ENCODE results near the gene RABGAP1. TPM values are rescaled to one million over a fixed set of nuclear protein-coding genes. Genes with fewer than 3 reads are reported as not detected.

Gene RABGAP1
- total and polyA plus RNA-seq, 10 of the 15 experiments (the other 5 are each of a cell fraction or from before 2014, with no cell fraction given), result 2.6 to 31.6 (median 12.5) TPM

DNA sequence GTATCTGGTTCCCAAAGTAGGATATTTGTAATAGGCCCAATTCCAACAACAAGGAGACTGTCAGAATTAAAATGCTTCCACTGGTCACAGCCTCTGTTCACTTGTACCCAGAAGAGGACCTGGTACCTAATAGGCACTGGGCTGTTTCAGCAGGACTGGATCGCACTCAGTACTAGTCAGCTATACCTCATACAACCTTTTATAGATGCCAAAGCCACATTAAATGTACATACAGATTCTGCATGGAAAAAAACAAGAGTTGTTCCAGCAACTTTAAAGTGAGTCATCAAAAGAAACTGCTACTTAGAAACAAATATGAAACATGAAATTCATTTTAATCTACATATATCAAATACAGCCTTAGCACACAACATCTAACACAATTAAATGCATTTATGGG is 180.1 kb downstream of the RABGAP1 start:
- no peak overlapping the region for H3K4me2 ChIP-seq (ENCODE audit: control insufficient read depth, insufficient read depth)
- ChIA-PET RAD21 (ENCODE audit: unreplicated experiment) (interaction anchor here (0.8 kb wide), 1 partner anchor 228 kb away, joined by 3 read pairs; no protein-coding TSS in a partner anchor), SMC1A (ENCODE audit: uncharacterized antibody, unreplicated experiment) (interaction anchor here (0.6 to 1.4 kb wide), 4 partner anchors 37 to 489 kb away, joined by 3 to 4 read pairs (median 3); no protein-coding TSS in a partner anchor), POLR2A (no interaction called here), CTCF (interaction anchor here (0.6 to 1.7 kb wide), 2 partner anchors 15 to 70 kb away, joined by 3 to 4 read pairs; no protein-coding TSS in a partner anchor)
- no peaks in the 10 kb centered on the region for H4K20me1 ChIP-seq (ENCODE audit: control insufficient read depth, insufficient read depth)
- BruUV-seq (replicated peaks), result no TSS peak
- no peaks in the 10 kb centered on the region for H3K27me3 ChIP-seq (replicated peaks in 1 of 2; ENCODE audit: control insufficient read depth in 2 of 2, insufficient read depth in 2 of 2, low read length in 1 of 2)
- H3K27ac ChIP-seq (ENCODE audit: control insufficient read depth, insufficient read depth), result no peak overlapping the region
- DNase-seq (ENCODE audit: low read depth, low spot score), result no peak
- intact Hi-C loops (cut with micrococcal nuclease; ENCODE audit: unreplicated experiment) (no loop called here), in situ Hi-C loops (cut with MboI) (no loop called here)
- no peak for FAIRE-seq
- H3K9me3 ChIP-seq (replicated peaks; ENCODE audit: control insufficient read depth, insufficient read depth, low read length), result no peaks in the 10 kb centered on the region
- no peak overlapping the region for H2AFZ ChIP-seq (ENCODE audit: control insufficient read depth, low read depth, low read length)
- 50% methylated on average over 1 of the region's 1 CpG for WGBS (ENCODE audit: insufficient coverage, insufficient replicate concordance, low lambda C conversion rate, missing lambda C conversion rate)
- H3K4me3 ChIP-seq, result no peak overlapping the region
- no peaks in the 10 kb centered on the region for H3K79me2 ChIP-seq (ENCODE audit: control insufficient read depth, insufficient read depth, low read length)
- no peak for ATAC-seq
- no peak overlapping the region for H3K9ac ChIP-seq (ENCODE audit: control insufficient read depth, insufficient read depth, low read length)
- H3K36me3 ChIP-seq (ENCODE audit: control insufficient read depth in 2 of 2, insufficient read depth in 2 of 2, low read length in 1 of 2), result peaks cover 2 to 6% of the 10 kb centered on the region in 2 experiments; a peak in 3 of 4 replicates
- TF ChIP-seq POLR2A (IDR thresholded peaks at IDR 0.05; ENCODE audit: low read depth, low read length) (no peak), HCFC1 (IDR thresholded peaks at IDR 0.05; ENCODE audit: low read length) (no peak), MEF2B (IDR thresholded peaks at IDR 0.05; ENCODE audit: partially characterized antibody, poor library complexity, severe bottlenecking) (no peak), SIX5 (IDR thresholded peaks at IDR 0.05; ENCODE audit: low read depth, low read length, severe bottlenecking) (no peak), NFIC (IDR thresholded peaks at IDR 0.05; ENCODE audit: low read depth, low read length) (no peak)
- no peaks in the 10 kb centered on the region for H3K4me1 ChIP-seq (ENCODE audit: control insufficient read depth, insufficient read depth, low read length)

DNA sequence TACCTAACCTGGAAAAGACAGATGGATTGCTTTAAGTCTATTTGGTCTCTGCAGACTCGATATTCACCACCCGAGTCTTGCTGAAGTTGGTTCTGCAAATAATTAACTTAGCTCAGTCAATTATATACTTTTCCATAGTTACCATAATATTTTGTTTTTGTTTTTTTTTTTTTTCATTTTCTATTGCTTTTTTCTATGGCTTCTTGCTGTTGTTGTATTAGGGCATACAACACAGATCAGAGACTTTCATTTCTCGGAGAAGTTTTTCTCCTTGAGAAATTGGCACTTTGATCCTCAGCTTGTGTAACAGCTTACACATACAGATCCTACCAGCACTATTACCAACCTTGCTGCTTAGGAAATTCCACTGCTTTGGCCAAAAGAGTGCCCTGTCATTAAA is 180.6 kb downstream of the RABGAP1 start:
- Histone ChIP-seq H3K36me3 (ENCODE audit: control insufficient read depth in 2 of 2, insufficient read depth in 2 of 2, low read length in 1 of 2) (peaks cover 1 to 3% of the 10 kb centered on the region in 2 experiments; a peak in 3 of 4 replicates), H3K27me3 (replicated peaks in 1 of 2; ENCODE audit: control insufficient read depth in 2 of 2, insufficient read depth in 2 of 2, low read length in 1 of 2) (no peaks in the 10 kb centered on the region), H2AFZ (ENCODE audit: control insufficient read depth, low read depth, low read length) (no peak overlapping the region), H3K4me2 (ENCODE audit: control insufficient read depth, insufficient read depth) (no peak overlapping the region), H3K4me3 (no peak overlapping the region), H3K9me3 (replicated peaks; ENCODE audit: control insufficient read depth, insufficient read depth, low read length) (no peaks in the 10 kb centered on the region), H3K9ac (ENCODE audit: control insufficient read depth, insufficient read depth, low read length) (no peak overlapping the region), H3K4me1 (ENCODE audit: control insufficient read depth, insufficient read depth, low read length) (no peaks in the 10 kb centered on the region), H4K20me1 (ENCODE audit: control insufficient read depth, insufficient read depth) (no peaks in the 10 kb centered on the region), H3K79me2 (ENCODE audit: control insufficient read depth, insufficient read depth, low read length) (no peaks in the 10 kb centered on the region), H3K27ac (ENCODE audit: control insufficient read depth, insufficient read depth) (no peak overlapping the region)
- ATAC-seq, result no peak
- CTCF ChIA-PET, result interaction anchor here (0.6 to 1.7 kb wide), 2 partner anchors 14 to 69 kb away, joined by 3 to 4 read pairs; no protein-coding TSS in a partner anchor
- intact Hi-C loops (cut with micrococcal nuclease; ENCODE audit: unreplicated experiment) (no loop called here), in situ Hi-C loops (cut with MboI) (no loop called here)
- WGBS (ENCODE audit: insufficient coverage, insufficient replicate concordance, low lambda C conversion rate, missing lambda C conversion rate), result 100% methylated on average over 3 of the region's 3 CpGs
- POLR2A ChIA-PET, result interaction anchor here (0.8 kb wide), 1 partner anchor 13 kb away, joined by 10 read pairs; no protein-coding TSS in a partner anchor
- no peak for FAIRE-seq
- DNase-seq (ENCODE audit: low read depth, low spot score), result no peak
- SMC1A ChIA-PET (ENCODE audit: uncharacterized antibody, unreplicated experiment), result interaction anchor here (0.6 to 2.9 kb wide), 4 partner anchors 13 to 490 kb away, joined by 3 to 7 read pairs (median 4); no protein-coding TSS in a partner anchor
- no TSS peak for BruUV-seq (replicated peaks)
- RAD21 ChIA-PET (ENCODE audit: unreplicated experiment), result interaction anchor here (0.7 to 0.8 kb wide), 2 partner anchors 13 to 227 kb away, joined by 3 read pairs; no protein-coding TSS in a partner anchor
- TF ChIP-seq, protein P1, sequence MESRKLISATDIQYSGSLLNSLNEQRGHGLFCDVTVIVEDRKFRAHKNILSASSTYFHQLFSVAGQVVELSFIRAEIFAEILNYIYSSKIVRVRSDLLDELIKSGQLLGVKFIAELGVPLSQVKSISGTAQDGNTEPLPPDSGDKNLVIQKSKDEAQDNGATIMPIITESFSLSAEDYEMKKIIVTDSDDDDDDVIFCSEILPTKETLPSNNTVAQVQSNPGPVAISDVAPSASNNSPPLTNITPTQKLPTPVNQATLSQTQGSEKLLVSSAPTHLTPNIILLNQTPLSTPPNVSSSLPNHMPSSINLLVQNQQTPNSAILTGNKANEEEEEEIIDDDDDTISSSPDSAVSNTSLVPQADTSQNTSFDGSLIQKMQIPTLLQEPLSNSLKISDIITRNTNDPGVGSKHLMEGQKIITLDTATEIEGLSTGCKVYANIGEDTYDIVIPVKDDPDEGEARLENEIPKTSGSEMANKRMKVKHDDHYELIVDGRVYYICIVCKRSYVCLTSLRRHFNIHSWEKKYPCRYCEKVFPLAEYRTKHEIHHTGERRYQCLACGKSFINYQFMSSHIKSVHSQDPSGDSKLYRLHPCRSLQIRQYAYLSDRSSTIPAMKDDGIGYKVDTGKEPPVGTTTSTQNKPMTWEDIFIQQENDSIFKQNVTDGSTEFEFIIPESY (IDR thresholded peaks at IDR 0.05), result no peak
- TF ChIP-seq, protein P2, sequence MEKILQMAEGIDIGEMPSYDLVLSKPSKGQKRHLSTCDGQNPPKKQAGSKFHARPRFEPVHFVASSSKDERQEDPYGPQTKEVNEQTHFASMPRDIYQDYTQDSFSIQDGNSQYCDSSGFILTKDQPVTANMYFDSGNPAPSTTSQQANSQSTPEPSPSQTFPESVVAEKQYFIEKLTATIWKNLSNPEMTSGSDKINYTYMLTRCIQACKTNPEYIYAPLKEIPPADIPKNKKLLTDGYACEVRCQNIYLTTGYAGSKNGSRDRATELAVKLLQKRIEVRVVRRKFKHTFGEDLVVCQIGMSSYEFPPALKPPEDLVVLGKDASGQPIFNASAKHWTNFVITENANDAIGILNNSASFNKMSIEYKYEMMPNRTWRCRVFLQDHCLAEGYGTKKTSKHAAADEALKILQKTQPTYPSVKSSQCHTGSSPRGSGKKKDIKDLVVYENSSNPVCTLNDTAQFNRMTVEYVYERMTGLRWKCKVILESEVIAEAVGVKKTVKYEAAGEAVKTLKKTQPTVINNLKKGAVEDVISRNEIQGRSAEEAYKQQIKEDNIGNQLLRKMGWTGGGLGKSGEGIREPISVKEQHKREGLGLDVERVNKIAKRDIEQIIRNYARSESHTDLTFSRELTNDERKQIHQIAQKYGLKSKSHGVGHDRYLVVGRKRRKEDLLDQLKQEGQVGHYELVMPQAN (conservative IDR thresholded peaks at IDR 0.05), result no peak
- no peak for TF ChIP-seq SPI1 (IDR thresholded peaks at IDR 0.05; ENCODE audit: borderline replicate concordance, insufficient read depth, low read depth, low read length)
- TF ChIP-seq CBX5 (IDR thresholded peaks at IDR 0.05; ENCODE audit: low read depth), result no peak
